ENCODE results near the gene AGBL5.

GRCh38 chr2:27006602-27007415 lies 44.7 kb upstream of the AGBL5 start:
- TF ChIP-seq CTCF (conservative IDR thresholded peaks at IDR 0.05 in 1 of 2, IDR thresholded peaks at IDR 0.05 in 1 of 2; ENCODE audit: low read depth in 1 of 2, low read length in 2 of 2) (no peak), EZH2 (IDR thresholded peaks at IDR 0.05; ENCODE audit: low read length, missing control alignments) (no peak)

All from fibroblast of lung (primary cell).